PC-9 (cell line): Measurements from ENCODE around the gene SASH3. TPM values are rescaled to one million over a fixed set of nuclear protein-coding genes. Genes with fewer than 3 reads are reported as not detected.

Source experiments
- BruUV-seq: library from RNA; stranded (reverse); fragments of 400-500 nt; replicated peaks from 2 replicates; lab custom pipeline; 2021; lab: Mats Ljungman, UMichigan
- CTCF ChIA-PET: fragments of 300-600 bp; sonication (Branson Sonifier 250); formaldehyde crosslinking; loops from one replicate; lab custom pipeline; 2022; ENCODE audit warnings: antibody characterized with exemption; lab: Charles Lee
- POLR2A ChIA-PET: fragments of 300-600 bp; sonication (Branson Sonifier 250); formaldehyde crosslinking; loops from one replicate; lab custom pipeline; 2022; ENCODE audit warnings: antibody characterized with exemption; ENCODE audit not compliant: unreplicated experiment; lab: Charles Lee
- DNase-seq, 2 experiments: peaks; one replicate each; pipeline versions ENCODE4 v3.0.0 to v3.0.0-alpha.2; 2015 to 2022; ENCODE audit warnings: mixed read lengths in 1 of 2
- H2AFZ ChIP-seq: fragments of 200-600 bp; sonication (generic); 2 replicates; pipeline ENCODE4 v1.8.1; 2017; ENCODE audit warnings: antibody characterized with exemption
- H3F3A ChIP-seq: fragments of 200-600 bp; sonication (generic); 2 replicates; pipeline ENCODE4 v1.8.1; 2017; ENCODE audit warnings: antibody characterized with exemption, mild to moderate bottlenecking, low read depth; ENCODE audit not compliant: insufficient read depth
- H3K27ac ChIP-seq: fragments of 200-600 bp; sonication (generic); 2 replicates; pipeline ENCODE4 v1.6.1; 2016; ENCODE audit warnings: mixed run types
- H3K27me3 ChIP-seq: fragments of 200-600 bp; sonication (generic); 2 replicates; pipeline ENCODE4 v1.6.1; 2016; ENCODE audit warnings: low read depth, mixed run types; ENCODE audit not compliant: insufficient read depth
- H3K36me3 ChIP-seq: fragments of 200-600 bp; sonication (generic); 2 replicates; pipeline ENCODE4 v1.6.1; 2016; ENCODE audit warnings: low read depth, mixed run types
- H3K4me1 ChIP-seq: fragments of 200-600 bp; sonication (generic); replicated peaks from 2 replicates; pipeline ENCODE4 v1.6.1; 2016; ENCODE audit warnings: mixed run types; ENCODE audit not compliant: insufficient read depth
- H3K4me2 ChIP-seq: fragments of 200-600 bp; sonication (generic); 2 replicates; pipeline ENCODE4 v1.6.1; 2017; ENCODE audit warnings: mixed run types
- H3K4me3 ChIP-seq: fragments of 200-600 bp; sonication (generic); 2 replicates; pipeline ENCODE4 v1.6.1; 2016; ENCODE audit warnings: mixed run types
- H3K79me2 ChIP-seq: fragments of 200-600 bp; sonication (generic); 2 replicates; pipeline ENCODE4 v1.6.1; 2017; ENCODE audit warnings: low read depth, mixed run types
- H3K9me2 ChIP-seq: fragments of 200-600 bp; sonication (generic); 2 replicates; pipeline ENCODE4 v1.8.1; 2017; ENCODE audit warnings: mild to moderate bottlenecking; ENCODE audit not compliant: insufficient read depth
- H3K9me3 ChIP-seq: fragments of 200-600 bp; sonication (generic); 2 replicates; pipeline ENCODE4 v1.8.1; 2016; ENCODE audit warnings: low read depth; ENCODE audit not compliant: insufficient read depth
- H4K20me1 ChIP-seq: fragments of 200-600 bp; sonication (generic); 2 replicates; pipeline ENCODE4 v1.8.1; 2017; ENCODE audit not compliant: insufficient read depth
- EZH2 ChIP-seq: fragments of 200-600 bp; sonication (generic); IDR thresholded peaks from 2 replicates; pipeline ENCODE4 v1.8.0; 2017; ENCODE audit warnings: antibody characterized with exemption, low read depth
- intact Hi-C: fragments of 100-400 bp; cut with micrococcal nuclease; formaldehyde crosslinking; loops from one replicate; pipeline ENCODE4 v1.10.0; 2022; ENCODE audit not compliant: unreplicated experiment
- total RNA-seq: library from RNA; stranded (reverse); gene quantifications from 2 replicates; pipeline ENCODE4 v1.2.3, GENCODE V29; 2021
- TF ChIP-seq, protein P1 (sequence below): fragments of 200-600 bp; sonication (generic); conservative IDR thresholded peaks from 2 replicates; pipeline ENCODE4 v1.6.1; 2017; ENCODE audit warnings: mixed run types, antibody characterized with exemption, mild to moderate bottlenecking, moderate library complexity

The SASH3 gene
- total RNA-seq, 1 experiment from 2014 or later, result not detected

DNA sequence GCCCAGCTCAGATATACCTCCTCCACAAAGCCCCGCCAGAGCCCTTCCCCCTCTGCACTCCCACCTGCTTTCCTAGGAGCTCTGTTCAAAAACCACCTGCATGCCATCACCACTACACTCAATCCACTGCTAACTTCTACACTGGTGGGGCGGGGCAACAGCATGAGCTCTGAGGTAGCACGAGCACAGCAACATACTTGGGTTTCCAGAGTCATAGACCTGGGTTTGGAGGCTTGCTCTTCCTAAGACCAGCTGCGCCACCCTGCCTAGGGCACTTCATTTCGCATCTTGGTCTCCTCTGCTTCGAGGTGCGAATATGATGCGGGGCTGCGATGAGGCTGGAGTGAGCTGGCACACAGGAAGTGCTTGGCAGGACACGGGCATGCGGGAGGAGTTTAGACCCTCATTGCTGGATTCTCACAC lies 3.6 kb downstream of the SASH3 start:
- POLR2A ChIA-PET, result no interaction called here
- H3K36me3 ChIP-seq, result no peaks in the 10 kb centered on the region

GRCh38 chrX:129784371-129784770 lies 4.6 kb downstream of the SASH3 start:
- no peak overlapping the region for H3K4me2 ChIP-seq
- no peaks in the 10 kb centered on the region for H4K20me1 ChIP-seq
- no peak for DNase-seq
- H3K36me3 ChIP-seq, result no peaks in the 10 kb centered on the region
- H3K9me3 ChIP-seq, result no peaks in the 10 kb centered on the region
- no peaks in the 10 kb centered on the region for H3K4me1 ChIP-seq
- H3K27me3 ChIP-seq, result no peaks in the 10 kb centered on the region
- no peak overlapping the region for H3K4me3 ChIP-seq
- no peak overlapping the region for H2AFZ ChIP-seq
- H3K9me2 ChIP-seq, result no peaks in the 10 kb centered on the region
- no peak for TF ChIP-seq EZH2
- TF ChIP-seq, protein P1, sequence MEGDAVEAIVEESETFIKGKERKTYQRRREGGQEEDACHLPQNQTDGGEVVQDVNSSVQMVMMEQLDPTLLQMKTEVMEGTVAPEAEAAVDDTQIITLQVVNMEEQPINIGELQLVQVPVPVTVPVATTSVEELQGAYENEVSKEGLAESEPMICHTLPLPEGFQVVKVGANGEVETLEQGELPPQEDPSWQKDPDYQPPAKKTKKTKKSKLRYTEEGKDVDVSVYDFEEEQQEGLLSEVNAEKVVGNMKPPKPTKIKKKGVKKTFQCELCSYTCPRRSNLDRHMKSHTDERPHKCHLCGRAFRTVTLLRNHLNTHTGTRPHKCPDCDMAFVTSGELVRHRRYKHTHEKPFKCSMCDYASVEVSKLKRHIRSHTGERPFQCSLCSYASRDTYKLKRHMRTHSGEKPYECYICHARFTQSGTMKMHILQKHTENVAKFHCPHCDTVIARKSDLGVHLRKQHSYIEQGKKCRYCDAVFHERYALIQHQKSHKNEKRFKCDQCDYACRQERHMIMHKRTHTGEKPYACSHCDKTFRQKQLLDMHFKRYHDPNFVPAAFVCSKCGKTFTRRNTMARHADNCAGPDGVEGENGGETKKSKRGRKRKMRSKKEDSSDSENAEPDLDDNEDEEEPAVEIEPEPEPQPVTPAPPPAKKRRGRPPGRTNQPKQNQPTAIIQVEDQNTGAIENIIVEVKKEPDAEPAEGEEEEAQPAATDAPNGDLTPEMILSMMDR, result no peak
- no TSS peak for BruUV-seq
- POLR2A ChIA-PET, result no interaction called here
- no peak overlapping the region for H3K27ac ChIP-seq
- intact Hi-C loops, result no loop called here
- CTCF ChIA-PET, result no interaction called here
- H3K79me2 ChIP-seq, result no peaks in the 10 kb centered on the region
- H3F3A ChIP-seq, result no peaks in the 10 kb centered on the region

More for the DNA sequence above, 3.6 kb downstream of the SASH3 start:
- Histone ChIP-seq H3K27ac (no peak overlapping the region), H3K9me3 (no peaks in the 10 kb centered on the region), H4K20me1 (no peaks in the 10 kb centered on the region), H3K4me1 (no peaks in the 10 kb centered on the region), H3K79me2 (no peaks in the 10 kb centered on the region), H3F3A (no peaks in the 10 kb centered on the region), H3K27me3 (no peaks in the 10 kb centered on the region), H2AFZ (no peak overlapping the region), H3K9me2 (no peaks in the 10 kb centered on the region), H3K4me2 (no peak overlapping the region), H3K4me3 (no peak overlapping the region)
- intact Hi-C loops, result no loop called here
- DNase-seq, result no peak
- no TSS peak for BruUV-seq
- CTCF ChIA-PET, result no interaction called here
- TF ChIP-seq, protein P1, result no peak
- no peak for TF ChIP-seq EZH2

DNA sequence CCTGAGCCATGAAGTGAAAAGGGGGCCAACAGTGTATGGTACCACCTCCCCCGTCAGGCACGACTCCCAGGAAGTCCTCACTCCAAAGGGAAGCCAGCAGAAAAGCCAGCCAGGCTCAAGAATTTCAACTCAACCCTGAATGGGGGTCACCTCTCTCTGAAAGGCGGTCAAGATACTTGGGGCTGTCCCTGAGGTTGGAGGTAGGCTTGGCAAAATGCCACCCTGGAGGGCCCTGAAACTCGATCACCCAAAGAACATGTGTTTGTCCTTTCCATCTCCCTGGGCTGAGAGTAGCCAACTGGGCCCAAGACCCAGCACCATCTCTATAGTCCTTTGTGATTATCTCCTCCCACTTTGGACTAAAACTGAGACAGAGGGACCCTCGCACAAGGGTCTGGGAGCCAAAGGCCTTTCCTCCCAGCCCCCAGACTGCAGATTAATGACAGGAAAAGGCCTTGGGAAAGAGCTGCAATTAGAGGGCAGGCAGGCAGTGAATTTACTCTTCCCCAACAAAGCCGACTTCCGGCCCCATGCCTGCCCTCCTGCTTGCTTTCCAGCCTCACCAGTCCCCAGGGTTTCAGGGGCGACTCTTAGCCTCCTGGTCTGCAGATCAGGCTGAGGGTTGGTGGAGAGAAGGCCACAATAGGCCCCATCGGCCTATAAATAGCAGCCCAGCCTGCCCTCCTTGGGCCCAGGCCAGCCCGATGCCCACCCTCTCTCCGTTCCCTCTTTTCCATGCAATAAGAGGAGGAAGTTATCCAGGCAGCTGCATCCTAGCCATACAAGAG lies 5.6 kb downstream of the SASH3 start:
- Histone ChIP-seq H3K27ac (no peak overlapping the region), H3K4me2 (no peak overlapping the region), H3K9me2 (no peaks in the 10 kb centered on the region), H3K36me3 (no peaks in the 10 kb centered on the region), H3F3A (no peaks in the 10 kb centered on the region), H3K4me1 (no peaks in the 10 kb centered on the region), H4K20me1 (no peaks in the 10 kb centered on the region), H3K27me3 (no peaks in the 10 kb centered on the region), H3K9me3 (no peaks in the 10 kb centered on the region), H2AFZ (no peak overlapping the region), H3K4me3 (no peak overlapping the region), H3K79me2 (no peaks in the 10 kb centered on the region)
- no TSS peak for BruUV-seq
- POLR2A ChIA-PET, result no interaction called here
- no peak for DNase-seq
- intact Hi-C loops, result no loop called here
- TF ChIP-seq, protein P1, result no peak
- no peak for TF ChIP-seq EZH2
- CTCF ChIA-PET, result no interaction called here
